Measurements from ENCODE around the gene MTRR.
A peak's percentile ranks its signal among the peaks of the same experiment; 100 is the strongest.
"Not testable (repeated sequence)": the region's sequence is repeated elsewhere in the genome, so short reads cannot be mapped to it uniquely, and the experiment has no call there.

MTRR gene

GRCh38 chr5:7902666-7903625 lies 34.0 kb downstream of the MTRR start:
- DNase-seq = no peak

GRCh38 chr5:7904170-7904569 lies 35.2 kb downstream of the MTRR start:
- DNase-seq = no peak

- DNase-seq = no peak
These were observed 38.7 kb downstream of the MTRR start for GRCh38 chr5:7907612-7908011.

- DNase-seq = no peak
These were observed 39.4 kb downstream of the MTRR start for GRCh38 chr5:7908317-7908716.

- no peak for DNase-seq
These were observed 41.9 kb downstream of the MTRR start for GRCh38 chr5:7910738-7911428.

- DNase-seq = not testable (repeated sequence)
These were observed 42.5 kb downstream of the MTRR start for GRCh38 chr5:7911429-7911771.

GRCh38 chr5:7916171-7916804 lies 47.3 kb downstream of the MTRR start:
- no peak for DNase-seq

- no peak for DNase-seq
These were observed 48.5 kb downstream of the MTRR start for GRCh38 chr5:7917130-7918123.

- no peak for DNase-seq
These were observed 57.2 kb downstream of the MTRR start for GRCh38 chr5:7925961-7926695.

- no peak for DNase-seq
These were observed 57.8 kb downstream of the MTRR start for GRCh38 chr5:7926720-7927119.

- peak in 1 of 2 donors; percentile 23 for DNase-seq
These were observed 58.8 kb downstream of the MTRR start for GRCh38 chr5:7927466-7928375.

- DNase-seq = no peak
These were observed 61.1 kb downstream of the MTRR start for GRCh38 chr5:7930011-7930410.

- DNase-seq = no peak
These were observed 72.7 kb downstream of the MTRR start for GRCh38 chr5:7941692-7942091.

GRCh38 chr5:7947301-7947700 lies 78.4 kb downstream of the MTRR start:
- DNase-seq = no peak
